ENCODE results near the gene NPRL2. TPM values are rescaled to one million over a fixed set of nuclear protein-coding genes. Genes with fewer than 3 reads are reported as not detected.

The NPRL2 gene
- 16.4 TPM for total RNA-seq
- long read RNA-seq, transcript NPRL2-201 (11 exons, 1,700 nt), result major isoform, 18 of 37 reads
- long read RNA-seq, partial matches to known transcripts, result 4 of 37 reads
- long read RNA-seq, other reads (novel, unspliced or antisense), result 15 of 37 reads

DNA sequence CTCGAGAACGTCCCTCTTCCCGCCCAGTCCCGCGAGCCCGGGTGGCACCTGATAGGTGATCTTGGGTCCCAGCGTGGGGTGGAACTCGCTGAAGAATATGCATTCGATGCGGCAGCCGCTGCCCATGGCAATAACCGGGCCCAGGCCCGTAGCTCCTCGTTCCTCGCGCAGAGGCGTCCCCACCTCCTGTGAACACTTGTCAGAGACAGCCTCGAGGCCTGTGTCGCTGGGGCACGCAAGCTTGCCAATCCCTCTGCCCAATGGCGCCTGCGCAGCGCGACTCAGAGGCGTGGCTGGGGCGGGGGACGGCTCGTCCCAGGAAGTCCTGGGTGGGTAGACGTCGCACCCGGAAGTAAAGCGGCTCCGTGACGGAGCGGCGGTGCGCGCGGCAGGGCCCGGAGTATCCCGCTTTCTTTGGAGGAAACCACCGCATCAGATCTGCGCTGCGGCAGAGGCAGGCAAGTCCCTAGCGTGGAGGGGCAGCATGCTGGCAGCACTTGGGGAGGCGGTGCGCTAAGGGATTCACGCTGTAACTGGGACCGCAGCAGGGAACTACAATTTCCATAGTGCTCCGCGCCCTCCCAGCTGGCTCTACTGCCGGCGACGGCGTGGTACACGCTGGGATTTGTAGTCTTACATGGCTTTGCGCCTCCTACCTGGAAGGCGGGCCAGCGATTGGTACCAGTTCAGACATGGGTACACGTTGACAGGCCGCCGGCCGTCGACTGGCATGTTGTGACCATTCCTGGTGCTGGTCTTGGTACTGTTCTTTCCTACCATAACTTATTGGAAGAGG is at the start of gene NPRL2, which contains the start of gene CYB561D2:
TSS of gene NPRL2 (minus strand) at position 249 of the 796 bp plus-strand sequence. CDS start at position 126, 123 bp downstream.
TSS of gene CYB561D2 (plus strand) at position 336 of the 796 bp plus-strand sequence. CDS start 572 bp downstream, outside the sequence.
- peak; percentile 98 for DNase-seq
- Histone ChIP-seq H3K27me3 (ENCODE audit: low read depth) (no peaks in the 10 kb centered on the region), H3K36me3 (peaks cover 47% of the 10 kb centered on the region), H3K4me3 (peak within 1 kb of the TSS; percentile 80), H3K4me1 (peaks cover 66% of the 10 kb centered on the region), H3K9me3 (replicated peaks) (no peaks in the 10 kb centered on the region), H3K27ac (replicated peaks) (peak within 1 kb of the TSS; percentile 96)
- TF ChIP-seq, protein P1, sequence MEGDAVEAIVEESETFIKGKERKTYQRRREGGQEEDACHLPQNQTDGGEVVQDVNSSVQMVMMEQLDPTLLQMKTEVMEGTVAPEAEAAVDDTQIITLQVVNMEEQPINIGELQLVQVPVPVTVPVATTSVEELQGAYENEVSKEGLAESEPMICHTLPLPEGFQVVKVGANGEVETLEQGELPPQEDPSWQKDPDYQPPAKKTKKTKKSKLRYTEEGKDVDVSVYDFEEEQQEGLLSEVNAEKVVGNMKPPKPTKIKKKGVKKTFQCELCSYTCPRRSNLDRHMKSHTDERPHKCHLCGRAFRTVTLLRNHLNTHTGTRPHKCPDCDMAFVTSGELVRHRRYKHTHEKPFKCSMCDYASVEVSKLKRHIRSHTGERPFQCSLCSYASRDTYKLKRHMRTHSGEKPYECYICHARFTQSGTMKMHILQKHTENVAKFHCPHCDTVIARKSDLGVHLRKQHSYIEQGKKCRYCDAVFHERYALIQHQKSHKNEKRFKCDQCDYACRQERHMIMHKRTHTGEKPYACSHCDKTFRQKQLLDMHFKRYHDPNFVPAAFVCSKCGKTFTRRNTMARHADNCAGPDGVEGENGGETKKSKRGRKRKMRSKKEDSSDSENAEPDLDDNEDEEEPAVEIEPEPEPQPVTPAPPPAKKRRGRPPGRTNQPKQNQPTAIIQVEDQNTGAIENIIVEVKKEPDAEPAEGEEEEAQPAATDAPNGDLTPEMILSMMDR (IDR thresholded peaks at IDR 0.05; ENCODE audit: borderline replicate concordance), result no peak
- intact Hi-C loops (cut with micrococcal nuclease), result no loop called here

DNA sequence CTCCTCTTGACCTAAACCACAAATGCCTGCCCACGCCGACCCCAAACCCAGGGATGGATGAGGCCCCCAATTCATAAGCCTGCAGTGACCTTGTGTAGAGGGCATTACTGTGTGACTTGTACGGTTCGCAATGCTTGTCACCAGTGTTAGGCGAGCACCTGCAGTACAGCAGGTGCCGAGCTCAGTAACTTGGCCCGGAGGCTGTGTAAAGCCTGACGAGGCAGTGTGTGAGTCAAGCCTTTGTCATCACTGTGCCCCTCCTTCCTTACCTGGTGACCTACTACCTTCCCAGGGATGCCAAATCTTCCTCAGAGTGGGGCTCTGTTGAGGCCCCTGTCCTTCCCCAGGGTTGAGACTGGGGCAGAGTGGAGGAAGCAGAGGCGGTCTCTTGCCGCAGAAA is 45.9 kb upstream of the NPRL2 start:
- no peaks in the 10 kb centered on the region for H3K27me3 ChIP-seq (ENCODE audit: low read depth)
- no peak for DNase-seq
- intact Hi-C loops (cut with micrococcal nuclease), result no loop called here

DNA sequence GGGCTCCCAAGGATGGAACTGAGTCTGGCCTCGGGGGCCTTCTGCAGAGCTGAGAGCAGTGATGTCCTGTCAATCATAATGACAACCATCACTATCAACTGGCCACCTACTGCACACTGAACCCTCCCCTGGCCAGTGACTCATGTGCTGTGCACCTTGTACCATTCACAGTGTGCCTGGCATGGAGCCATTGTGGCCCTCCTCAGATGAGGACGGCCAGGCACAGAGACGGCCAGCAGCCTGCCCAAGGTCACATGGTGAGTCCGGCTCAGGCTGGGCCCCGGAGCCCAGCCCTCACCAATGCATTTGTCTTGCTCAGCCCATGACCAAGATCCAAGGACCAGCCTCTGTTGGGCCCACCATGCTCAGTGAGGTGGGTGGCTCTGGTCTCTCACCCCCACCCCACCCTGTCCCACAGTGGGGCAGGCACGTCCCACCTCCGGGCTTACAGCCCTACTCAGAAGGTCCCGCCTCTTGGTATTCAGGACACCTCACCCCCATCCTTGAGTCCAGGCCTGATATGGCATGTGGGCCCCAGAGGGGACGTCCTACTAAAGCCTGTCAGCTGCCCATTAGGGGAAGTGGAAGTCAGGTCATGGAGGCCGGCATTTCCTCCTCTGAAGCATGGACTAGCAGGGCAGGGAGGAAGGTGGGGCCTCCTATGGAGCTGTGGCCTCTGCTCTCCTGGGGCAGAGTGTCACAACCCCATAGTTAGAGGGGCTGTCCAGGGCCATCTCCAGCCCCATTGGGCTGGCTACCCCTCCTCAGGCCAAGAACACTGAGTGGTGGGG is 44.7 kb upstream of the NPRL2 start:
- peaks cover 28% of the 10 kb centered on the region for H3K4me1 ChIP-seq
- TF ChIP-seq, protein P1 (IDR thresholded peaks at IDR 0.05; ENCODE audit: borderline replicate concordance), result no peak
- DNase-seq, result no peak
- no peaks in the 10 kb centered on the region for H3K9me3 ChIP-seq (replicated peaks)
- intact Hi-C loops (cut with micrococcal nuclease), result no loop called here
- no peak overlapping the region for H3K4me3 ChIP-seq
- H3K27ac ChIP-seq (replicated peaks), result no peak overlapping the region
- H3K27me3 ChIP-seq (ENCODE audit: low read depth), result no peaks in the 10 kb centered on the region
- no peaks in the 10 kb centered on the region for H3K36me3 ChIP-seq

More for the DNA sequence above, 45.9 kb upstream of the NPRL2 start:
- Histone ChIP-seq H3K4me3 (no peak overlapping the region), H3K9me3 (replicated peaks) (no peaks in the 10 kb centered on the region), H3K27ac (replicated peaks) (no peak overlapping the region), H3K4me1 (peaks cover 16% of the 10 kb centered on the region), H3K36me3 (no peaks in the 10 kb centered on the region)
- TF ChIP-seq, protein P1 (IDR thresholded peaks at IDR 0.05; ENCODE audit: borderline replicate concordance), result no peak

DNA sequence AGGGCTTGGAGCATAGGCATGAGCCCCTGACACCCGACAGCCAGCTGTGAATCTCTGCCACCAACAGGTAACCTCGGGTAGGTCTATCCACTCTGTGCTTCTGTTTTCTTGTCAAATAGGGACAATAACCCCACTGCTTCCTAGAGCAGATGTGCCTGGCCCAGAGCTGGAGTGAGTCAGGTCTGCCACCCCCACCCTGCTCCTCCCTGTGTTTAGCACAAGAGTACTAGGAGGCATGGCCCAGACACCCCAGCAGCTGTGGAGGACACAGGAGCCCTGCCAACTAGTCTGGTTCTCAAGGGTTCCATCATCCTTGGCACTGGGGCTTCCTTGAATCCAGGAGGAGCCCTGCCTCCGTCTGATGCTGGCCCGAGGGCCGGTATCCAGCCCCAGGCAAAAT is 42.5 kb upstream of the NPRL2 start:
- no peaks in the 10 kb centered on the region for H3K9me3 ChIP-seq (replicated peaks)
- H3K4me1 ChIP-seq, result peaks cover 32% of the 10 kb centered on the region
- H3K36me3 ChIP-seq, result no peaks in the 10 kb centered on the region
- TF ChIP-seq, protein P1 (IDR thresholded peaks at IDR 0.05; ENCODE audit: borderline replicate concordance), result no peak
- intact Hi-C loops (cut with micrococcal nuclease), result no loop called here
- DNase-seq, result no peak
- H3K27ac ChIP-seq (replicated peaks), result peak overlapping the region; percentile 61
- H3K27me3 ChIP-seq (ENCODE audit: low read depth), result no peaks in the 10 kb centered on the region
- no peak overlapping the region for H3K4me3 ChIP-seq

DNA sequence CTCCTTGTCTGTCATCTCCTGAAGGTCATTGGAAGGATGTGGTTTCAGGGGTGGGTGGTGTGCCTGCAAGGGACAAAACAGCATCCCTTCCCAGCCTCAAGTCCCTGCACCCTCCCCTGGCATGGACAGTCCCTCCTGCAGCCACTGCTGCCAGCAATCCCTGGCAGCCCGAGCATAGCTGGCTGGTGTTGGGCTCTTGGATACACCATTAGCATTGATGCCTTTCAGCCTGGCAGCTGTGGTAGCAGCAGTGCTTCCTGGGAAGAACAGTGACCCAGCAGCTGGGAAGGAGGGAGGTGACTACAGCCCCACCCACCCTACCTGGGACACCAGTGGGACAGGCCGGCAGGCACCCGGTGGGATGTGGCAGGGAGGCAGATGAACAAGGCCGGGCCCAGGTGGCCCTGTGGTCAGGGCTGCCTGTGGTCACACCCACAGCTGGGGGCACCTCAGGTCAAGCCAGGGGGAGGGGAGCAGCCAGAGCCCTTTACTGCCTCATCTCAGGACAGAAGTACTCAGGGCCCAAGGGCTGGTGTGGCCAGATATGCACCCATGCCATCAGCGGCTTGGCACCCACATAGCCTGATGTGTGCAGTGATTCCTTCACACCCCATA is 41.6 kb upstream of the NPRL2 start:
- TF ChIP-seq, protein P1 (IDR thresholded peaks at IDR 0.05; ENCODE audit: borderline replicate concordance), result no peak
- no peaks in the 10 kb centered on the region for H3K27me3 ChIP-seq (ENCODE audit: low read depth)
- no peaks in the 10 kb centered on the region for H3K9me3 ChIP-seq (replicated peaks)
- peak overlapping the region; percentile 61 for H3K27ac ChIP-seq (replicated peaks)
- DNase-seq, result peak; percentile 45
- peaks cover 32% of the 10 kb centered on the region for H3K4me1 ChIP-seq
- H3K36me3 ChIP-seq, result no peaks in the 10 kb centered on the region
- intact Hi-C loops (cut with micrococcal nuclease), result no loop called here
- no peak overlapping the region for H3K4me3 ChIP-seq
